ENCODE data around the gene ZNRF3.
A peak's percentile ranks its signal among the peaks of the same experiment; 100 is the strongest.
"Not testable (repeated sequence)": the region's sequence is repeated elsewhere in the genome, so short reads cannot be mapped to it uniquely, and the experiment has no call there.

Gene ZNRF3

DNA sequence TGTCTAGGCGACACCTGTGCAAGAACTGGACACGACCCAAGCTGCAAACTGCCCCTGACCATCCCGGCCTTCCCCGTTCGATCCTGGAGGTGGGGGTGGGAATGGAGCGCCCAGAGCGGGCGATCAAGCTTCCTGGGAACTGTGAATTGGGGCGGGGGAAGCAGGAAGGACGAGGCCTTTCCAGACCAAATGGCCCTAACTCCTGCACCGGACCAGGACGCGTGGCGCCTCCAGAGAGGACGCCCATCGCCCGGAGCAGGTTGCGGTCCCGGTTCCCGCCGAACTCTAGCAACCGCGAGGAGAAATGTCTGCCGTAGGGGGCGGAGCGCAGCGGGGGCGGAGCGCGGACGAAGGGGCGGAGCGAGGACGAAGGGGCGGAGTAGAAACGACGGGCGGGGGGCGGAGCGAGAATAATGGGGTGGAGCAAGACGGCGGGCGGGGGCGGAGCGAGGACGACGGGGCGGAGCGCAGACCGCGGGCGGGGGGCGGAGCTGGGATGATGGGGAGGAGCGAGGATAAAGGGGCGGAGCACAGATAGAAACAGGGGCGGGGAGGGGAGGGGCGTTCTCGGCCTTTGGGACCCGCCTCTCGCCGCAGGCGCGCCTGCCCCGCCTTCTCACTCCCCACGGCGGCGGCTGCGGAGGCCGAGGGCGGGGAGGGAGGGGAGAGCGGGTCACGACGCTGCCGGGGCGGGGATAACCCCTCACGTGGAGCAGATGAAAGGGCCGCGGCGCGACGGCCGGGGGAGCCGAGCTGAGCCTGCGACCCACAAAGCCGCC is at the start of gene ZNRF3:
Gene ZNRF3, plus strand, starts transcription at position 695 of the 779 bp plus-strand sequence. CDS start 195 bp downstream, outside the sequence.
- peak; percentile 32 for DNase-seq (ENCODE audit: low read depth)

DNA sequence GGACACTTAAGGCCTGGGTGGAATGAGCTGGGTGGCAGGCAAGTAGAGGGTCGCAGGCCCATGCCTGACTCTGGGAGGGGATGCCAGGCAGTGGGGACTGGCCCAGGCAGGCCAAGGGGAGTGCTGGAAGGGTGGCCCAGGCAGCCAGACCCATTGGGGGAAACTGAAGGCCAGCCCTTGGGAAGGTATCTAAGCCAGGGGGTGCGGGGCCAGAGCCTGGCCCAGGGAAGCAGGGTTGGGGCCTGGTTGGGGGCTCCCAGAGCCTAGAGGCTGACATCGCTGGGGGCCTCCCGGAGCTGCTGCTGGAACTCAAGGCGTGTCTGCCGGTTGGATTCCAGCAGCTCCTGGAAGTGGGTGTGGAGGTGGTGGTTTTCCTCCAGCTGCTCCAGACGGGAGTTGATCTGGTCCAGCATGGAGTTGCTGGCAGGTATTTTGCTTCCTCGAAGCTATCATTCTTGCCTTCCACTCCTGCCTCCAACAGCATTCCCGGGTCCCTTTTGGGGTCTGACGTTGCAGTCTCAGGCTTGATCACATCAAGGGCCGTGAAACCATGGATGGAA is 47.7 kb upstream of the ZNRF3 start:
- DNase-seq (ENCODE audit: low read depth) = no peak

DNA sequence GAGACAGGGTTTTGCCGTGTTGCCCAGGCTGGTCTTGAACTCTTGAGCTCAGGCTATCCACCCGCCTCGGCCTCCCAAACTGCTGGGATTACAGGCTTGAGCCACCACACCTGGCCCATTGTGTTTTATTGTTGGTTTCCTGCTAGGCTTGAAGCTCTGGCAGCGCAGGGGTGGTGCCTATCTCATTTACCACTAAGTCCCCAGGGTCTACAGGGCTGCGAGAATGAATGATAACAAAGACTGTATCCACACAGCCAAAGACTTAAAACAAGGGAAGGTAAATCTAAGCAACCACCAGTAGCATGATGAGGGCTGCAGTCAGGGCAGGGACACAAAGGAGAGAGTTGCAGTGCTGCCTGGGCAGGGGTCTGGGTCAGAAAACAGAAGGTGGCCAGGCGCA is 45.7 kb upstream of the ZNRF3 start:
- DNase-seq (ENCODE audit: low read depth) = no peak

DNA sequence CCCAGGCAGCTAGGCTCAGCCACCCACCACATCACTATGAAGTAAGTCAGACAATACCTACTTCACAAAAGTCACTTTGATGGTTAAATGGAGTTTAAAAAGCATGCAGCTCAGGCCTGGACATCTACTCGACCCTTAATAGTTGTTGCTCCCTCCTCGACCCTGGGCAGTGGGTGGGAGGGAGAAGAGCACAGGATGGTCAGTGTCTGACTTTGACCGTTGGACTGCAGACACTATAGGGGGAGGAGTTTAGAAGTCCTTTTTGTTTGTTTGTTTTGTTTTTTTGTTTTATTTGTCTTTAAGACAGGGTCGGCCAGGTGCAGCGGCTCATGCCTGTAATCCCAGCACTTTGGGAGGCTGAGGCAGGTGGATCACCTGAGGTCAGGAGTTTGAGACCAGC is 44.4 kb upstream of the ZNRF3 start:
- DNase-seq (ENCODE audit: low read depth) = no peak

DNA sequence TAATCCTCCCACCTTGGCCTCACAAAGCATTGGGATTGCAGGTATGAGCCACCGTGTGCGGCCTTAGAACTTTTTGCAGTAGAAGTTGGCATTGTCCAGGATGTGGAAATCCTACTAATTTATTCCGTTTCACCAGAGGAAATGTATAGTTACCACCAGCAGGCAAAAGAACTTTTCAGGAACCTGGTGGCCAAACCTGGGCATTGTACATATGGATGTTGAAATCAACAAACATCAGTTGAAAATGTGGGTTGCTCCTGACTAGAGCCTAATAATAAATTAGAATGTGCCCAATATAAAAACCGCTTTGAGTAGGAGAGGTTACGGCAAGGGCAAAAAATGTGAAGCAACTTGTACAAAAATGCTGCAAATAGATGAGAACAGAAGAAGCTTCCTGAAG is 42.3 kb upstream of the ZNRF3 start:
- DNase-seq (ENCODE audit: low read depth) = no peak

DNA sequence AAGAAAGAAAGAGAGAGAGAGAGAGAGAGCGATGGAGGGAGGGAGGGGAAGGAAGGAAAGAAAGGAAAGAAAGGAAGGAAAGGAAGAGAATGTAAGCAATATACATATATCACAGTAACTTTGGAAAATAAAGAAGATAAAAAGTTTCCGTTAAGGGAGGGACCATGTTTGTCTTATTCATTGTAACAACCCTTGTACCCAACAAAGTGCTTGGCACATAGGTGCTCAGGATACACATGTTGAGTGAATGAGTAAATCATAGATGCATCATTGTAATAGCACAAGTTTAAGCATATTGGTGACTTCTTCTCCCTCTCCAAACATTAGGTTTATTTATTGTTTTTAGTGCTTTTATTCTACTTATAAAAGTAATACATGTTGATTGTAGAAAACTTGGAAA is 39.7 kb upstream of the ZNRF3 start:
- no peak for DNase-seq (ENCODE audit: low read depth)

DNA sequence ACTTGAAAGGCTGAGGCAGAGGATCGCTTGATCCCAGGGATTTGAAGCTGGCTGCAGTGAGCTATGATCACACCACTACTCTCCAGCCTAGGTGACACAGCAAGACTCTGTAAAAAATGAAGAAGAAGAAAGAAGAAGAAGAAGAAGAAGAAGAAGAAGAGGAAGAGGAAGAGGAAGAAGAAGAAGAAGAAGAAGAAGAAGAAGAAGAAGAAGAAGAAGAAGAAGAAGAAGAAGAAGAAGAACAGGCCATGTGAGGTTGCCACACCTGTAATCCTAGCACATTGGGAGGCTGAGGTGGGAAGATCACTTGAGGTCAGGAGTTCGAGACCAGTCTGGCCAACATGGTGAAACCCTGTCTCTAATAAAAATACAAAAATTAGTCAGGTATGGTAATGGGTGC is 39.1 kb upstream of the ZNRF3 start:
- not testable (repeated sequence) for DNase-seq (ENCODE audit: low read depth)

DNA sequence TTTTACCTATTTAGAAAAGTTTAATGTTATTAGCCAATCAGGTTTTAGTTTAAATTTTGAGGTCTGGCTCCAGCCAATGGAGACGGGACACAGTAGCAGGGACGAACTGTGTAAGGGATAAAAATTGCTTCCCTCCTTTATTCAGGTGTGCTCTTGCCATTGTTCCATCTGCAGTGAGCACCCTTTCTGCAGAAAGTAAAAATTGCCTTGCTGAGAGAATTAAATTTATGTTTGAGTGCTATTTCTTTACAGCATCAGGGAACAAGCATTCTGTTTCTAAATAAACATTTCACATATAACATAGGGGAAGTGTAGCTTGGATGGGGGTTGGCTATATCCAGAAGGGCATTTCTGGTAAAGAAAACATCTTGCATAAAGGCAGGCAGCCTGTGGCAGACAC is 36.4 kb upstream of the ZNRF3 start:
- no peak for DNase-seq (ENCODE audit: low read depth)

DNA sequence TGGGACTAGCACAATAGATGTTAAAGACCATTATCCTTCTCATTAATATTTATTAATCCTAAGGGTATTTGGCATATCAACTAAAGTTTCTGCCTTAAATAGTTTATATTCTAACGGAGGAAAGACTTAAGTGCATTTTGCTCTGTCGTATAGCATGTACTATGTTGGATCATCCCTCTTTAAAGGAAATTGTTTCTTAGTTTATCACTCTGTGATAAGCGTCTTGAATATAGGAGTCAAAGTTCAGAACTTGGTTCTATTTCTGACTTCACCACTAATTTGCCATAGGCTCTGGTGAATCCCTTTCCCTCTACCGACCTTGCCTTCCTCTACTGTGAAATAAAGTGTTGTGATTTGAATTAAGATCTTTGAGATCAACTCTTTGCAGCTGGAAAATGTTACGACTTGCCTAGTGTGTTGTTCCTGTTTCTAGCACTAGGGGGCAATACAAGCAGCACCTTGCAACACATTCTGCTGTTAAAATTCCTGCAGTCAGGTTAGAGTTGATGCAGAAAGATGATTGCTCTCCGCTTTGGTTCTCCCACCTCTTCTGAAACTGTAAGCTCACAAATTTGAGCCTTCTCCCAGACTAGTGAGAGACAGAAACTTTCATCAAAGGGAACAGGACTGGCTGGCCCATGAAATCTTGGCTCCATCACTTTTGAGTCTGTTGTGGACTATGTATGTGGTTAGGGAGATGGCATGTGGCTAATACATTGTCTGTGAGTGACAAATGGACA is 27.8 kb upstream of the ZNRF3 start:
- peak; percentile 13 for DNase-seq (ENCODE audit: low read depth)

DNA sequence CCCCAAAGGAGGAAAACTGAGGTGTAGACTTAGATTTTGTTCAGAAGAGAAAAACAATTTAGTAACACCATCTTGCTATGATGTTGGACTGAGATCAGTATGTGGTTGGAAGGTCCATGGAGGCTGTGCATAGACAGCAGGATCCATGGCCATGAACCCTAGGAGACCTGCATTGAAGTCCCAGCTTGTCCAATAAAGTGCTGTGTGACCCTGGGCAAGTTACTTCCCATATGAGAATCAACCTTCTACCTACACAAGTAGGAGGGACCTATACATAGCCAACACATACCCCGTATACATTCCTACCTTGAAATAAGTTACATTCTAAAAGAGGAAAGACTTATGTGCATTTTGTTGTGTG is 27.3 kb upstream of the ZNRF3 start:
- DNase-seq (ENCODE audit: low read depth) = no peak

DNA sequence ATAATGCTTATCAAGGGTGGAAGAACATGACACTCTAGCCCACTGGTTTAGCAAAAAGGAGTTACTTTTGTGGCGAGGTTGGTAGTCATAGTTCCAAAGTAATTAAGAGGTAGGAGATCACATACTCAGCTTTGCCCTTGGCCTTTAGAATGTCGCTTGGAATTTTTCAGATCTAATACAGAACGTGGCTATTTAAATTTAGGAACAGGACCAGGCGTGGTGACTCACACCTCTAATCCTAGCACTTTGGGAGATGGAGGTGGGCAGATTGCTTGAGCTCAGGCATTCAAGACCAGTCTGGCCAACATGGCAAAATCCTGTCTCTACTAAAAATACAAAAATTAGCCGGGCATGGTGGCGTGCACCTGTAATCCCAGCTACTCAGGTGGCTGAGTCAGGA is 26.1 kb upstream of the ZNRF3 start:
- DNase-seq (ENCODE audit: low read depth) = no peak

DNA sequence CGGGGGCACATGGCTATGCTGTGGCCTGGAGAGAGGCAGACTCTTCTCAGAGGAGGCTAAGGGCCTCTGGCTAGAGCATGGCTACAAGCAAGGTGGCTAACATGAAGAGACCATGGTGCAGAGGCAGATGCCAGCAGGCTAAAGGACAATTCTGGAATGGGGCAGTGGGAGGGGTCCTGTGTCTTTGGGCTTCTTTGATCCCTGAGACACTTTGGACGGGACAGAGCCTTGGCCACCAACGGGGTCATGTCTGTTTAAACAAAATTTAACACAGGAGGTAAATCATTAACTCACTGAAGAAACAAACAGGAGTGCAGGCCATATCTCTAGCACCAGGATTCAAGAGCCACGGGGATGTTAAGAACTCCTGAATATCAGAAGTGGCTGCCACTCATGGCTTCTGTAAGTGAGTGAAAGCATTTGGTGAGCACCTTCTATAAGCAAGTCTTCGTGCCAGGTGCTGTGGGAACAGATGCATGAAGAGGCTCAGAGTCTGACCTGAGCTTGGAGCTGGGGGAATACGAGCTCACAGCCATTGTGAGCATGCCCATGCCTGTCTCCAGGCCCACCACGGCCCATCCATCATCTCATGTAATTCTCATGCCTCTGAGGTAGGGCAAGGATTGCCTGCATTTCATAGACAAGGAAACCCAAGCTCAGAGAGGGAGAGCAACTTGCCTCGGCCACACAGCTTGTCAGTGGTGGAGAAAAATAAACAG is 18.3 kb upstream of the ZNRF3 start:
- DNase-seq (ENCODE audit: low read depth) = no peak

DNA sequence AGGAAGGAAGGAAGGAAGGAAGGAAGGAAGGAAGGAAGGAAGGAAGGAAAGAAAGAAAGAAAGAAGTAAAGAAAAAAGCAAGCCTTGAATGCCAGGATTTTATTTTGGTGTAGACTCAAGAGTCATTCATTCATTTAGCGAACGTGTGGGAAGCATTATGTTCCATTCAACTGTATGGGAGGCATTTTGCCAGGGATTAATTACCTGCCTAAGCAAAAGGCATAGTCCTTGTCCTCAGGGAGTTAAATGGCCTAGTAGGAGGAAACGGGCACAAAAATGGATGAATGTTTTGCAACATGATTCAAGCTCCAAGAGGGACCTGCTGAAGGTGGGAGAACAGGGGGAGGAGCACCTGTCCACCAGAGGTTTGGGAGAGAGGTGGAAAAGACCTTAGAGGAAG is 16.2 kb upstream of the ZNRF3 start:
- DNase-seq (ENCODE audit: low read depth) = no peak

DNA sequence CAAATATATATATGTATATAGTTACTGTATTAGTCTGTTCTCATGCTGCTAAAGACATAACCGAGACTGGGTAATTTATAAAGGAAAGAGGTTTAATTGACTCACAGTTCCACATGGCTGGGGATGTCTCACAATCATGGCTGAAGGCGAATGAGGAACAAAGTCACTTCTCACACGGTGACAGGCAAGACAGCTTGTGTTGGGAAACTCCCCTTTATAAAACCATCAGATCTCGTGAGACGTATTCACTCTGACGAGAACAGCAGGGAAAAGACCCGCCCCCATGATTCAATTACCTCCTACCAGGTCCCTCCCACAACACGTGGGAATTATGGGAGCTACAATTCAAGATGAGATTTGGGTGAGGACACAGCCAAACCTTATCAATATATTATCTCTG is 15.0 kb upstream of the ZNRF3 start:
- not testable (repeated sequence) for DNase-seq (ENCODE audit: low read depth)

DNA sequence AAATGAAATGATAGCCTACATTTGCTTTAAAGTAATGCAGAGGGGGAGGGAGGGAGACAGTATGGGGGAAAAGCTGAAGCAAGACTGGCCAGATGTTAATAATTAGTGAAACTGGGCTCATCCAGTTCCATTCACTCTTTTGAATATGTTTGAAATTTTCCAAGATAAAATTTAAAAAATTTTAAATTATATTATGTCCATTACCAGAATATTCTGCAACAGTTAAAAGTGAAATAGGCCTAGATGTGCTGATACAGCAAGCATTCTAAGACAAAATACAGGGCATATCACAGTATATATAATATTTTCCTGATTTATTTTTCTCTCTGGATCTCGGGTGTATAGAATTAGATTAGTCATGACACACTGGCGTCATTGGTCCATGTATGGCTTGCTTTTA is 13.6 kb upstream of the ZNRF3 start:
- DNase-seq (ENCODE audit: low read depth) = no peak

DNA sequence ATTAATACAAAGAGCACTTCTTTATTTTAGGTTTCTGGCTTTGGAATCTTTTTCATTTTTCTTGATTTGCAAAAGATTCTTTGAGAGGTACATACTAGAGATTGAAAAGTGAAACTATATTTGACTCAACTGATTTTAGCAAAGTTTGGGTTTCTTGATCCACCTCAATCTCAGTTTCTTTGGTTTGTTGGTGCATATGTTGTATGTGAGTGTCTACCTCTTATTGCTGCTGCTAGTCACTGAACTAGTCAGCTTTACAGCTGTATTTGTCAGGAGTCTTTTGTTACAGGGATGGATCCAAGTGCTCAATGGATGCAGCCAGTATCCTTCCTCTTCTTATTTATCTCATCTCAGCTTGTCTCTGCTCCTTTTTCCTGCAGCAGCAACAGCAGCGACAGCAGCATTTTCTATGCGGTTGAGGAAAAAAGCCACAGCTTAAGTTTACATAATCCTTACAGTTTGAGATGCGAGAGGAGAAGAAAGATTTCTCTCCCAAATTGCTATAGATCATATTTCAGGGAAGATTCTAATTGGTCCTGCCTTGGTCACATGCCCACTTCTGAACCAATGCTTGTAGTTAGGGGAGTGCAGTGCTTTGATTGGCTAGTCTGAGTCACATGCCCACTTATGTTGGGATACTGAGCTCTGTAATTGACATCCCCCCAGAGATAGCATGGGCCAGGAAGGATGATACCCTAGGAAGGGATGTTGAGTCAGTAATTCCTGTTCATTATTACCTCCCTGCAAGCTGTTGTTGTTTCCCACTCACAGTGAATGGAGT is 10.0 kb upstream of the ZNRF3 start:
- no peak for DNase-seq (ENCODE audit: low read depth)

DNA sequence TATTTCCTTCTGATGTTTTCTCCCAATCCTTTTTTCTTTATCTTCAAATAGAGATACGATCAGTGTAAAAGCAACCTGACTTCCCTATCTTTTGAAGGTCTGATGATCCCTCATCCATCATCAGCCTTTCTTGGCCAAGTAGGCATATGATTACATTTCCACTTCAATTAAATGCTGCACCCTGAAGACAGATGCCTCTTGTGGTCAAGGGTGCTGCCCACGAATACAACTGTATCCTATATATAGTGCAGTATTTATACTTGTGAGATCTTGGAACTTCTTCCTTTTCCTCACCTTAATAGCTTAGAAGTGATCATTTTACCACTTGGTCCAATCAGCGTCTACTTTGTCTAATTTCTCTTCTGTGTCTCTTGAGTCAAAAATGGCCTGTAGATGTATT is 9.3 kb upstream of the ZNRF3 start:
- no peak for DNase-seq (ENCODE audit: low read depth)

DNA sequence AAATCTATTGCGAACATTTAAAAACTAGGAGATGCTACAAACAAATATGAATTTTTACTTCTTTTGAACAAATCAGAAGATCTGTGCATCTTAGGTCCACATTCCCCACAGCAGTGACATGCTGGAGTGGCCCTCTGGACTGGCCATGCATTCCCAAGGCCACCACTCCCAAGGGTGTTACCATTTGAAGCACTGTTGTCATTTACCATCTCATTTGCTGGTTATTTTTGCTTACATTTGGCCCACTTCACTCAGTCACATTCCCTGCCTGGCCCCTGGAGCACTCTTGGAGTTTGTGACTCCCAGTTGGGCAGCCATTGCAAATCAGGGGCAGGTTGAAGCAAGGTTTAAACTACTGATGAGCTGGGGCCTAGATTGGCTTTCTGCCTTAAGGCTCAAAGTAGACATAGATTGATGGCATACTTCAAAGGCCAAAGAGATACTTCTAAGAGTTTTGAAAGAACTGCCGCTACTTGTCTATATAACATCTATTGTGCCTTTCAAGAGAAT is 8.5 kb upstream of the ZNRF3 start:
- DNase-seq (ENCODE audit: low read depth) = no peak

DNA sequence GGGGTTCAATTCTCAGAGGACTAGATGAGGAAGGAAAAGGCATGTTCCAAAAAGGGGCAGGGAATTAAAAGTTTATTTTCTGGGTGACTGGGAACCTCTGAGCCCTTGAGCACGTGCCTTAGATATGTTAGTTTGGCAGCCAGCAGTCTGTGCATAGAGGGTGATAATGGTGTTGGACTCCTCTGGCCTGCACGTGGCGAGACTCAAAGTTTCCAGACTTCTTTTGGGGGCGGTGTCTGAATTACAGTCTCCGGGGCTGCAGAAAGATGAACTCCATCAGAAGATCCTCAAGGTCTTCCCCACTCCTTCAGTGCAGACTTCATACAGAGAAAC is 861 bp upstream of the ZNRF3 start:
- DNase-seq (ENCODE audit: low read depth) = no peak

DNA sequence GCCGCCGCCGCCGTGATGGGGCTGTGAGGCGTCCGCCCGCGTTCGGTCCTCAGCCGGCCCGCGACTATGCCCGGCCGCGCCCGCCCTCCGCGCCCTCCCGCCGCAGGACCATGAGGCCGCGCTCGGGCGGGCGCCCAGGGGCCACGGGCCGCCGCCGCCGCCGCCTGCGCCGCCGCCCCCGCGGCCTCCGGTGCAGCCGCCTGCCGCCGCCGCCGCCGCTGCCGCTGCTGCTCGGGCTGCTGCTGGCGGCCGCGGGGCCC is 215 bp downstream of the ZNRF3 start:
- no peak for DNase-seq (ENCODE audit: low read depth)

DNA sequence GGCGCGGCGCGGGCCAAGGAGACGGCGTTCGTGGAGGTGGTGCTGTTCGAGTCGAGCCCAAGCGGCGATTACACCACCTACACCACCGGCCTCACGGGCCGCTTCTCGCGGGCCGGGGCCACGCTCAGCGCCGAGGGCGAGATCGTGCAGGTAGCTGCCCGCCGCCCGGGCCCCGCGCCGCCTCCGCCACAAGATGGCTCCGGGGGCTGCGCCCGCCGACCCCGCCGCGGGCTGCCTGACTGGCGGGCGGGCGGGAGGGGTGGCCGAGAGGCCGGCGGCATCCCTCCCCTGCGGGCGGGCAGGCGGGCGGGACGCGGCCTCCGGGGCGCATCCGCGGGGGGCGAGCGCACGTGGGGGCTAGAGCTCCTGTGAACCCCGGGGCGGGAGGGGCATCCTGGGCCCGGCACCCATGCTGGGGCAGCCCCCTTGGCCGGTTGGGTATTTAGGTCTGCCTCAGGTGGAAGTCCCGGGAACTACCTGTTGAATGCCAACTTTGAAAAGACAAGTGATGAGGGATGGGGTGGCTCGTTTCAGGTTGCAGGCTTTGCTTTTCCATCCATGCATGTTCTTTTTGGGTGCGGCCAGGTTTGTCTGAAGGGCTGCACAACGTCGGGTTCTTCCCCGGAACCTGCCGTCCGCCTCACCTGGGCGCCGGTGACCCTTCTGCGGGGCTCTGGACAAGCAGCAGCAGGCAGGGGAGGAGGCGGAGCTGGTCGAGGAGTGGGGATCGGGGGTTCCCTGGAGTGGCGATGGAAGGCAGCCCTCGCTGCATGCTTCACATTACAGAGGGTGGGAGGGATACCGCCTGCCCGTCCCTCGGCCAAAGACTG is 760 bp downstream of the ZNRF3 start:
- no peak for DNase-seq (ENCODE audit: low read depth)

All from GM04503 (cell line).